Upper lobe of left lung (tissue), 6 donors: ENCODE data around the gene SSR4. TPM values are rescaled to one million over a fixed set of nuclear protein-coding genes. Genes with fewer than 3 reads are reported as not detected.

Experiments
- ATAC-seq, 2 donors: fragments of 200-7000 bp; cut with Tn5 transposase; one replicate each; pipeline ENCODE4 v1.9.1; 2022; ENCODE audit warnings: mild to moderate bottlenecking in 2 of 2, moderate library complexity in 2 of 2; ENCODE audit not compliant: low FRiP score in 2 of 2
- DNase-seq, 2 donors: peaks; one replicate each; pipeline ENCODE4 v3.0.0-alpha.2; 2019 to 2020
- H3K27ac ChIP-seq, 4 donors: fragments of 200-600 bp; sonication (generic); one replicate each; pipeline ENCODE4 v1.5.1; 2016 to 2019
- H3K27me3 ChIP-seq, 4 donors: fragments of 200-600 bp; sonication (generic); one replicate each; pipeline ENCODE4 v1.5.1; 2017 to 2019
- H3K36me3 ChIP-seq, 4 donors: fragments of 200-600 bp; sonication (generic); one replicate each; pipeline ENCODE4 v1.5.1; 2016 to 2019
- H3K4me1 ChIP-seq, 4 donors: fragments of 200-600 bp; sonication (generic); one replicate each; pipeline ENCODE4 v1.5.1; 2018 to 2019
- H3K4me3 ChIP-seq, 4 donors: fragments of 200-600 bp; sonication (generic); one replicate each; pipeline ENCODE4 v1.5.1; 2017 to 2019; ENCODE audit warnings: mild to moderate bottlenecking in 2 of 4, moderate library complexity in 1 of 4
- H3K9me3 ChIP-seq, 4 donors: fragments of 200-600 bp; sonication (generic); one replicate each; pipeline ENCODE4 v1.5.1; 2018 to 2019
- CTCF ChIP-seq, 6 experiments: fragments of 450-650 bp in 4 of 6; fragments of 200-600 bp in 2 of 6; sonication (generic) in 2 of 6; IDR thresholded peaks; one replicate each; pipeline ENCODE4 v1.5.1; 2016 to 2019; ENCODE audit warnings: antibody characterized with exemption in 6 of 6
- EP300 ChIP-seq, 4 donors: sonication (generic); formaldehyde crosslinking; IDR thresholded peaks; one replicate each; pipeline ENCODE4 v1.5.1; 2017; ENCODE audit warnings: antibody characterized with exemption in 4 of 4, control low read depth in 2 of 4
- POLR2A ChIP-seq, 4 donors: fragments of 450-650 bp; IDR thresholded peaks; one replicate each; pipeline ENCODE4 v1.5.1; 2016 to 2017; ENCODE audit warnings: antibody characterized with exemption in 4 of 4, mild to moderate bottlenecking in 2 of 4
- POLR2AphosphoS5 ChIP-seq, 2 donors: sonication (generic); formaldehyde crosslinking; IDR thresholded peaks; one replicate each; pipeline ENCODE4 v1.5.1; 2017; ENCODE audit warnings: antibody characterized with exemption in 2 of 2
- WGBS, 2 donors: methylation state at CpG; one replicate each; pipeline ENCODE4 v1.1.5; 2017 to 2018; 5-methylcytosine and 5-hydroxymethylcytosine counted together
- total RNA-seq, 6 donors: library from RNA; depleted of rRNA in 4 of 6; stranded (reverse); fragments of >200 nt in 4 of 6; gene quantifications; one replicate each; pipeline versions ENCODE4 v1.1.0 to v1.2.1, GENCODE V29; 2016 to 2021
- donor health status: DM: no; HTN: no; CAD: no; lungs with moderate emphysema.
- donor health status: DM: no; HTN: yes; CAD: no; lungs with severe emphysema.

Gene SSR4
- total RNA-seq, 6 donors from 2014 or later = 70.2 to 328 (median 172) TPM

DNA sequence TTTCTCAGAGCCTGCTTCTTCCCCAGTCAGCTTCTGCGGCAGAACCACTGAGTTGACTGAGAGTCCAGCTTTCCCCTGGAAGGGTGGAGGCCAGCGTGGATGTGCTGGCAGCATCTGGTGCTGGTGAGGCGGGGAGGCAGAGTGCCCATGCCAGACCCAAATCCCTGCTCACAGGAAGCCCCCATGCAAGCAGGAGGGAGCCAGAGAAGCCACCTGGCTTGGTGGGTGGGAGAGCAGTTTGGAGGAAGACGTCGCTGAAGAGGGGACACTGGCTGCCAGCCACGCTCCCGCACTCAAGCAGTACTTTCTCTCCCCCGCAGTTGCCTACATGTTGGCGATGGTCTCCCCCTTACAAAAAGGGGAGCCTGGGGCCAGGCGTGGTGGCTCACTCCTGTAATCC, 29.9 kb downstream of the SSR4 start:
- H3K36me3 ChIP-seq = no peaks in the 10 kb centered on the region
- peaks cover 0 to 22% (median 0%) of the 10 kb centered on the region in 4 donors for H3K27me3 ChIP-seq
- H3K4me3 ChIP-seq = no peak overlapping the region
- no peaks in the 10 kb centered on the region for H3K9me3 ChIP-seq
- no peak for TF ChIP-seq POLR2A (IDR thresholded peaks at IDR 0.05)
- no peak for TF ChIP-seq EP300 (IDR thresholded peaks at IDR 0.05)
- no peak for TF ChIP-seq POLR2AphosphoS5 (IDR thresholded peaks at IDR 0.05)
- TF ChIP-seq CTCF (IDR thresholded peaks at IDR 0.05) = no peak
- H3K27ac ChIP-seq = no peak overlapping the region
- H3K4me1 ChIP-seq = peaks cover 2 to 14% (median 6%) of the 10 kb centered on the region in 4 donors
- ATAC-seq (no peak), DNase-seq (no peak)
- 86 to 100% methylated on average over 1 to 10 of the region's 10 CpGs for WGBS, 2 donors

DNA sequence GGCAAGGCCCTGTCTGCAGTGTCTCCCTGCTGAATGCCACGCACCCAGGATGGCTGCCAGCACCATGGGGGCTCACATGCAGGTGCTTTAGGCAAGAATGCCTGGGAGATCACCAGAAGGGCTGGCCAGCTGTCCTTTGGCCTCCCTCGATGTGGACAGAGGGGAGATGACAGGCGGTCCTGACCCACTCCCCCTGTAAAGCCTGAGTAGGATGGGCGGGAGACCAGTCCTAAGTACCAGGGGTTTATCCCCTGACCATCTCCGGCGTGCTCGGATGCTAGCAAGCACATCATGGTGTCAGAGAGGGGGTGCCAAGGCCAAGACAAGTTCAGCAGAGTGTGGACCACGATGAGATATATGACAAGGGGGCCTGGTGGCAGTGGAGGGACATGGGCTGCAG, 30.6 kb downstream of the SSR4 start:
- H3K4me3 ChIP-seq = no peak overlapping the region
- peaks cover 7 to 18% (median 11%) of the 10 kb centered on the region in 4 donors for H3K4me1 ChIP-seq
- TF ChIP-seq POLR2A (IDR thresholded peaks at IDR 0.05) = no peak
- H3K27ac ChIP-seq = no peak overlapping the region
- no peaks in the 10 kb centered on the region for H3K9me3 ChIP-seq
- DNase-seq (no peak), ATAC-seq (no peak)
- WGBS, 2 donors = 40 to 75% methylated on average over 1 to 8 of the region's 8 CpGs
- H3K36me3 ChIP-seq = no peaks in the 10 kb centered on the region
- peaks cover 0 to 22% (median 3%) of the 10 kb centered on the region in 4 donors for H3K27me3 ChIP-seq

GRCh38 chrX:153827016-153827415, 32.5 kb downstream of the SSR4 start:
- ATAC-seq = no peak
- no peak for TF ChIP-seq EP300 (IDR thresholded peaks at IDR 0.05)
- TF ChIP-seq POLR2AphosphoS5 (IDR thresholded peaks at IDR 0.05) = no peak
- Histone ChIP-seq H3K27me3 (peaks cover 0 to 16% (median 4%) of the 10 kb centered on the region in 4 donors), H3K9me3 (no peaks in the 10 kb centered on the region), H3K27ac (no peak overlapping the region), H3K4me1 (peaks cover 8 to 21% (median 12%) of the 10 kb centered on the region in 4 donors), H3K4me3 (no peak overlapping the region), H3K36me3 (no peaks in the 10 kb centered on the region)
- DNase-seq = no peak
- WGBS, 2 donors = 65 to 80% methylated on average over 3 of the region's 3 CpGs

DNA sequence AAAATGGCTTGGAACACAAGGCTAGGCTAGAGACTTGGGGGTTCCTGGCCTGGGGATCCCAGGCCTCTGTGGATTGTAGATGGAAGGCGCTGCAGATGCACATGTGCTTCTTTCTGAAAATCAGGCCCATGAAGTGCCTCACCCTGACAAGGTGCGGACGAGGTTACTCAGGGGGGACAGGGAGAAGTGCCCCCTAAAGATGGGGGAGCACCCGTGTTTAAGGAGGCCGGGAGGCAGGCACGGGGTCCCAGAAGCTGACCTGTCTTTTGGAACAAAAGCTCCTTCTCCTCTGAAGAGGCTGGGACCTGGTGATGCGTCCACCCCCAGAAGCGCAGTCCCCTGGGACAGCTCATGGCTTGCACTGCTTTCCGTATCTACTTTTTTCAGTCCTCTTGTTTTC, 33.4 kb downstream of the SSR4 start:
- 77 to 97% methylated on average over 4 to 9 of the region's 9 CpGs for WGBS, 2 donors
- Histone ChIP-seq H3K9me3 (no peaks in the 10 kb centered on the region), H3K27me3 (peaks cover 0 to 16% (median 4%) of the 10 kb centered on the region in 4 donors), H3K4me3 (no peak overlapping the region), H3K27ac (no peak overlapping the region), H3K4me1 (peaks cover 8 to 21% (median 12%) of the 10 kb centered on the region in 4 donors), H3K36me3 (no peaks in the 10 kb centered on the region)
- DNase-seq (no peak), ATAC-seq (no peak)
- no peak for TF ChIP-seq POLR2AphosphoS5 (IDR thresholded peaks at IDR 0.05)
- TF ChIP-seq POLR2A (IDR thresholded peaks at IDR 0.05) = no peak
- TF ChIP-seq EP300 (IDR thresholded peaks at IDR 0.05) = no peak
- no peak for TF ChIP-seq CTCF (IDR thresholded peaks at IDR 0.05)

DNA sequence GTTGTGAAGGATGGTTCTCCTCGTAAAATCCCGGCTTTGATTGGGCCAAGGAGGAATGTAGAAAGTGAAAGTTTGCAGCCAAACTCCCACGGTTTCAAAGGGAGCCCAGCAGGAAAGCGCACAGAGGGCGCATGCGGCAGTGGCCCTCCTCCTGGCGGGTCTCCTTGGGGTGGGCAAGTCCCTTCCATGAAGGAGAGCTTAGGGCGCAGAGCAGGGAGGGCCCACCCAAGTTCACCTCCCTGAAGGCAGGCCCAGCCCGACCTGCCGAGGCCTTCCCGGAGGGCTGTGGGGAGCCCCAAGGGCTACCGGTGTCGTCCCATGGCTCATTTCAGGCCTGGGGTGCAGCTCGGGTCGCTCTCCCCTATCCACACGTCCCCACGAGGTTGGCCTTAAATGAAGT, 33.8 kb downstream of the SSR4 start:
- DNase-seq (no peak), ATAC-seq (no peak)
- Histone ChIP-seq H3K27ac (no peak overlapping the region), H3K27me3 (peaks cover 0 to 16% (median 4%) of the 10 kb centered on the region in 4 donors), H3K4me1 (peaks cover 8 to 21% (median 12%) of the 10 kb centered on the region in 4 donors), H3K36me3 (no peaks in the 10 kb centered on the region), H3K9me3 (no peaks in the 10 kb centered on the region), H3K4me3 (peak overlapping the region in 1 of 4 donors; percentile 4)
- TF ChIP-seq EP300 (IDR thresholded peaks at IDR 0.05) (no peak), POLR2AphosphoS5 (IDR thresholded peaks at IDR 0.05) (no peak), CTCF (IDR thresholded peaks at IDR 0.05) (no peak), POLR2A (IDR thresholded peaks at IDR 0.05) (no peak)
- WGBS, 2 donors = 35 to 42% methylated on average over 2 to 17 of the region's 17 CpGs
